ENCODE measurements around the gene RNF213.

- TF ChIP-seq, protein P1, sequence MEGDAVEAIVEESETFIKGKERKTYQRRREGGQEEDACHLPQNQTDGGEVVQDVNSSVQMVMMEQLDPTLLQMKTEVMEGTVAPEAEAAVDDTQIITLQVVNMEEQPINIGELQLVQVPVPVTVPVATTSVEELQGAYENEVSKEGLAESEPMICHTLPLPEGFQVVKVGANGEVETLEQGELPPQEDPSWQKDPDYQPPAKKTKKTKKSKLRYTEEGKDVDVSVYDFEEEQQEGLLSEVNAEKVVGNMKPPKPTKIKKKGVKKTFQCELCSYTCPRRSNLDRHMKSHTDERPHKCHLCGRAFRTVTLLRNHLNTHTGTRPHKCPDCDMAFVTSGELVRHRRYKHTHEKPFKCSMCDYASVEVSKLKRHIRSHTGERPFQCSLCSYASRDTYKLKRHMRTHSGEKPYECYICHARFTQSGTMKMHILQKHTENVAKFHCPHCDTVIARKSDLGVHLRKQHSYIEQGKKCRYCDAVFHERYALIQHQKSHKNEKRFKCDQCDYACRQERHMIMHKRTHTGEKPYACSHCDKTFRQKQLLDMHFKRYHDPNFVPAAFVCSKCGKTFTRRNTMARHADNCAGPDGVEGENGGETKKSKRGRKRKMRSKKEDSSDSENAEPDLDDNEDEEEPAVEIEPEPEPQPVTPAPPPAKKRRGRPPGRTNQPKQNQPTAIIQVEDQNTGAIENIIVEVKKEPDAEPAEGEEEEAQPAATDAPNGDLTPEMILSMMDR (IDR thresholded peaks at IDR 0.05; ENCODE audit: low read length), result no peak
- no peak for TF ChIP-seq EZH2 (IDR thresholded peaks at IDR 0.05; ENCODE audit: borderline replicate concordance, low read length)
These were observed 173.4 kb downstream of the RNF213 start for GRCh38 chr17:80433916-80434666.
